HEK293 (cell line): Measurements from ENCODE around the gene SLC36A3.
A peak's percentile ranks its signal among the peaks of the same experiment; 100 is the strongest.

ENCODE experiments used
- CTCF ChIP-seq: fragments of 450-650 bp; formaldehyde crosslinking; IDR thresholded peaks from 2 replicates; pipeline ENCODE4 v1.5.1; 2016; ENCODE audit warnings: missing biosample characterization, missing genetic modification characterization
- GLIS1 ChIP-seq: fragments of 450-650 bp; formaldehyde crosslinking; IDR thresholded peaks from 2 replicates; pipeline ENCODE4 v1.5.1; 2016; ENCODE audit warnings: missing biosample characterization, missing genetic modification characterization
- REST ChIP-seq: fragments of 450-650 bp; formaldehyde crosslinking; IDR thresholded peaks from 2 replicates; pipeline ENCODE4 v1.5.1; 2016; ENCODE audit warnings: missing biosample characterization, missing genetic modification characterization
- ZBTB17 ChIP-seq: fragments of 450-650 bp; formaldehyde crosslinking; IDR thresholded peaks from 2 replicates; pipeline ENCODE4 v1.5.1; 2016; ENCODE audit warnings: missing biosample characterization, missing genetic modification characterization
- ZBTB8A ChIP-seq: fragments of 450-650 bp; formaldehyde crosslinking; IDR thresholded peaks from 2 replicates; pipeline ENCODE4 v1.5.1; 2016; ENCODE audit warnings: missing biosample characterization, missing genetic modification characterization
- ZNF133 ChIP-seq: fragments of 450-650 bp; formaldehyde crosslinking; IDR thresholded peaks from 2 replicates; pipeline ENCODE4 v1.5.1; 2016; ENCODE audit warnings: missing biosample characterization, missing genetic modification characterization
- ZNF274 ChIP-seq, 2 experiments: fragments of 200-500 bp in 1 of 2; fragments of 450-650 bp in 1 of 2; sonication (Bioruptor generic) in 1 of 2; formaldehyde crosslinking in 1 of 2; IDR thresholded peaks; 2 replicates each; pipeline versions ENCODE4 v1.5.1 to v1.6.1; 2014 to 2016; ENCODE audit warnings: borderline replicate concordance in 1 of 2, inconsistent platforms in 1 of 2, low read length in 1 of 2, missing biosample characterization in 1 of 2, missing genetic modification characterization in 1 of 2
- ZNF518A ChIP-seq: fragments of 450-650 bp; formaldehyde crosslinking; conservative IDR thresholded peaks from 2 replicates; pipeline ENCODE4 v1.5.1; 2016; ENCODE audit warnings: low read depth, missing biosample characterization, missing genetic modification characterization
- ZNF530 ChIP-seq: fragments of 450-650 bp; formaldehyde crosslinking; IDR thresholded peaks from 2 replicates; pipeline ENCODE4 v1.5.1; 2016; ENCODE audit warnings: low read depth, missing biosample characterization, missing genetic modification characterization
- ZNF596 ChIP-seq: fragments of 450-650 bp; IDR thresholded peaks from 2 replicates; pipeline ENCODE4 v1.5.0; 2018; ENCODE audit warnings: missing biosample characterization, mild to moderate bottlenecking, missing genetic modification characterization, moderate library complexity
- ZNF629 ChIP-seq: fragments of 450-650 bp; formaldehyde crosslinking; IDR thresholded peaks from 2 replicates; pipeline ENCODE4 v1.5.1; 2017; ENCODE audit warnings: missing biosample characterization, missing genetic modification characterization
- ZNF707 ChIP-seq: fragments of 450-650 bp; formaldehyde crosslinking; IDR thresholded peaks from 2 replicates; pipeline ENCODE4 v1.5.1; 2016; ENCODE audit warnings: missing biosample characterization, missing genetic modification characterization
- TF ChIP-seq, protein P1 (sequence below): fragments of 450-650 bp; formaldehyde crosslinking; IDR thresholded peaks from 2 replicates; pipeline ENCODE4 v1.5.1; 2016; ENCODE audit warnings: missing biosample characterization, missing genetic modification characterization, low read depth

DNA sequence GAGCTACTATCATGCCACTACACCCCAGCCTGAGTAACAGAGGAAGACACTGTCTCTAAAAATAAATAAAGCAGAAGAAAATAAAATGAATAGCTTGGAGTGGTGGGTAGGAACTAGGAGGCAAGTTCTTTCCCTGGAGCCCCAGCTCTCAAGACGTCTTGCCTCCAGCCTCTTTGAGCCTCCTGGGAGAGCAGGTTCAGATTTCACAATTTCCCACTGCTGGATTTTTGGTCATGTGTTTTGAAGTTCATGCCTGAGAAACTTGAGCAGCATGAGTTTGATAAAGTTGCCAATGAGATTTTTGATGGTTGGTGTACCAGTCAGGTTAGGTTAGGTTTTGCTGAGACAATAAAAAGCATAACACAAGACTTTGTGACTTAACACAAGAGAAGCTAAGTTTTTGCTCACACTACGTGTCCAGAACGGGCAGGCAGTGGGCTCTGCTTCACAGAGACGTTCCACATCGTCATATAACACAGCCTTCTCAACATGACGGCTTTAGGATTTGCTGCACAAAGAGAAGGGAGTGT lies 75.6 kb downstream of the SLC36A3 start:
- peak; percentile 20; the same call in 1 of the 2 replicates for TF ChIP-seq GLIS1
- TF ChIP-seq CTCF = no peak
- no peak for TF ChIP-seq ZNF707 (tag by site-specific recombination)
- TF ChIP-seq REST (tag by site-specific recombination) = no peak
- no peak for TF ChIP-seq ZNF596
- no peak for TF ChIP-seq ZNF629 (tag by site-specific recombination)
- TF ChIP-seq ZNF518A (tag by site-specific recombination) = no peak
- no peak for TF ChIP-seq ZBTB17 (tag by site-specific recombination)
- TF ChIP-seq ZNF133 = no peak
- no peak for TF ChIP-seq ZBTB8A (tag by site-specific recombination)
- TF ChIP-seq, protein P1, sequence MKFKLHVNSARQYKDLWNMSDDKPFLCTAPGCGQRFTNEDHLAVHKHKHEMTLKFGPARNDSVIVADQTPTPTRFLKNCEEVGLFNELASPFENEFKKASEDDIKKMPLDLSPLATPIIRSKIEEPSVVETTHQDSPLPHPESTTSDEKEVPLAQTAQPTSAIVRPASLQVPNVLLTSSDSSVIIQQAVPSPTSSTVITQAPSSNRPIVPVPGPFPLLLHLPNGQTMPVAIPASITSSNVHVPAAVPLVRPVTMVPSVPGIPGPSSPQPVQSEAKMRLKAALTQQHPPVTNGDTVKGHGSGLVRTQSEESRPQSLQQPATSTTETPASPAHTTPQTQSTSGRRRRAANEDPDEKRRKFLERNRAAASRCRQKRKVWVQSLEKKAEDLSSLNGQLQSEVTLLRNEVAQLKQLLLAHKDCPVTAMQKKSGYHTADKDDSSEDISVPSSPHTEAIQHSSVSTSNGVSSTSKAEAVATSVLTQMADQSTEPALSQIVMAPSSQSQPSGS (tag by site-specific recombination) = no peak
- no peak for TF ChIP-seq ZNF274 (IDR thresholded peaks at IDR 0.05; ENCODE audit: low read length)
- TF ChIP-seq ZNF274 (tag by site-specific recombination; IDR thresholded peaks at IDR 0.05; ENCODE audit: borderline replicate concordance) = no peak
- no peak for TF ChIP-seq ZNF530 (tag by site-specific recombination)
